CD1c-positive myeloid dendritic cell (primary cell): ENCODE measurements around the gene PSKH1.

ENCODE experiments used
- DNase-seq: peaks from one replicate; pipeline ENCODE4 v3.0.0-alpha.2; 2016; ENCODE audit errors: extremely low spot score

The PSKH1 gene

GRCh38 chr16:67865318-67865717 is 27.7 kb upstream of the PSKH1 start:
- peak; percentile 65 for DNase-seq

GRCh38 chr16:67868290-67868689 is 24.8 kb upstream of the PSKH1 start:
- DNase-seq, result no peak

GRCh38 chr16:67869653-67870052 is 23.4 kb upstream of the PSKH1 start:
- no peak for DNase-seq

DNA sequence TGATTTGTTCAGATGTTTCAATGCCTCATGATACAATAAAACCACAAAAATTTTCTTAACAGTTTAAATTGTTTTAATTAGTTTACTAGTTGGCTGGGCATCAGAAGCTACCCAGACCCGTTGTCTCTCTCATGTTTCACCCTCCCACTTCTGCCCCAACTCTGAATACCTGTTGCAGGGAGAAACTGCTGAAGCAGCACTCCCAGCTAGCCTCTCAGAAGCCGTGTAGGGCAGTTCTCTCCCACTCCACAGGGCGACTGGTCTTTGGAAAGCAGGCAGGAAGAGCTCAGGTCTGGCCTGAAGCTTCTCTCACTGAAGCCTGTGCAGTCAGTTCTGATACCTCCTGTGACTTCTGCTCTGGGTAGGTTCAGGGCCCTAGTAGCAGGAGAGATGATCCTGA is 21.8 kb upstream of the PSKH1 start:
- no peak for DNase-seq

DNA sequence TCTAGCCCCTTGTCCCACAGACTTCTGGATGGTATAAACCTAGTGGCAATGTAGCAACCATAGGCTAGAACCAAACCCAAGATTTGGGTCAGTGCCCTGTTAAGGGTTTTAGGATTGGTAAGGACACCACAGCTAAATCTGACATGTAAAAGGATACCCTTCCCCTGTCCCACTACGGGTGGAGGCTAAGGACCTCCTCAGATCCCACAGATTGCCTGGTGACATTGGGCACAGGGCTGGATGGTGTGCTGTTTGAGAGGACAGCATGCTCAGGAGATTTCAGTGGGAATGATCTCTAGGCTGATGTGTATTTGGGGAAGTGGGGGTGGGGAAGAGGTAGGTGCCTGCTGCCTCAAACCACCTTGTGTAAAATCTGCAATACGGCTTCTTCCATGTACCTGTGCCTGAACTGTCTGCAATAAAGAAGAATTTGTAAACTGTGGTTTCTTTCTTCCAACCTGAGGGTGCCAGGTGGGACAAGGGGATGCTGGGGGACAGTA is 20.9 kb upstream of the PSKH1 start:
- no peak for DNase-seq

DNA sequence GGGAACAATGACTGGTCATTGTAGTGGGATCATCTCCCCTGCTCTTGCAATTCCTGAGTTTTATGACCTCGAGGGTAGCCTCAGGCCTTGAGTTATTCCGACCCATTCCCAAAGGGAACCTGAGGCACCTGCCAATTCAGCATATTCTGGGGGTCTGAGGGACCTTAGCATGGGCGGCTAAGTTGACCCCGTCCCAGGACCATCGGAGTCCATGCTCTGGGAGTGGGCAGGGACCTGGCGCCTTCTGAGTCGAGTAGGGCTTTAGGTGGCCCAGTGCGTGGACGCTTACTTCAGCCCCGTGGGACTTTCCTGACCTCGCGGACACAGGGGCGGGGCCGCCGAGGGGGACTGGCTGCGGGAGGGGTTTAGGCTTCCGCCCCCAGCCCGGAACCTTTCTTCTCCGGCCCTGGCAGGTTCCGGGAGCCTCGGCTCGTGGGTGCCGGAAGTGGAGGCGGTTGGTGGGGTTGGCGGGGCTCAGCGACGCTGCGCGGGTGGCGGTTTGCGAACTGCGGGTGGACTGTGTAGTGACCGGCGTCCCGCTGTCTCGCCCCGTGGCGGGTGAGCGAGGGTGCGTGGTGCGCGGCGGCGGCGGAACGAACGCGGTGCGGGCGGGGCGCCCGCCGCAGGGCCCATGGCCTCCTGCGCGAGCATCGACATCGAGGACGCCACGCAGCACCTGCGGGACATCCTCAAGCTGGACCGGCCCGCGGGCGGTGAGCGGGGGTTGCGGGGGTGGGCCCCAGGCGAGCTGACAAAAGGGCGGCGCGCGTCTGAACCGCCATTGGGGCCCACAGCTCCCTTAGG is 20.2 kb upstream of the PSKH1 start, which contains the start of gene EDC4:
EDC4 (plus strand) TSS at position 422 of the 804 bp plus-strand sequence; CDS start at position 632, 210 bp downstream.
- DNase-seq, result peak; percentile 94

DNA sequence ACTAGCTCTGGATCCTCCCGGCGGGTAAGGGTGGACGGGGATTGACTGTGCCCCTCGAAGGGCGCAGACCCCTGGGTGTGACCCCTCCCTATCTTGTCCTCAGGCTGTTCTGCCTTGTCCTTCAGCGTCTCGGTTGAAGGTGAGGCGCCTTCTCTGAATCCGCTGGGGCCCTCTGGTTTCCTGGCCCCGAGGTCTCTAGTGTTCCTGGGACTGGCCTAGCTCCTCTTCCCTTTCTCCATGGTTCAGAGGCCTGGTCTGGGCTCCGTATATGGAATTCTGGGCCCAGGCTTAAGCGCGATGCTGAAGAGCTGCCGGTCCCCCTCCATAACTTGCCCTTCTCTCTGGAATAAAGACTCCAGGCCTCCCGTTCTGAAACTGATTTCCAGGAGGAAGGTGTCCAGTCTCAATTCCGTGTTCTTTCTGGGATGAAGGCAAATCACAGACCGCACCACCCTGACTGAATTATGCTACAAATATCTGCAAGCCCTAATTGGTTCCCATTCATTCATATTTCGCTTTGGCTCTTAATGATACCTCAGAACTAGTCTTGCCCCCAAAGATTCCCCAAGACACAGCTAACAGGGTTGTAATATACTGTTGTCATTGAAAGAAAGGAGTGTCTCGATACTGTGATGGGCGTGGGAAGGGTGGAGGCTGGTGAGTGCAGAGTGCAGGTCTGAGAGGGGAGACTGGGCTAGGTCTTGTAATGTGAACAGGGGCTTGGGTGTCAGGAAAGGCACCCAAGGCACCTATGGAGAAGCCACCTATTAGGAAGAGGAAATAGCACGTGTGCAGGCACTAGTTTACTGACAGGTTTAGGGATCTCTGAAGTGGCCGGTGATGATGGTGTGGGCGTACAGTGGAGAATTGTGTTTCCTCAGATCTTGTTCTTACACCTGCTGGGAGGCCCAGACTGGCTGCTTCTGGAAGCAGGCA is 19.4 kb upstream of the PSKH1 start:
- DNase-seq, result peak; percentile 28

- no peak for DNase-seq
Observed at GRCh38 chr16:67874372-67874771, 18.7 kb upstream of the PSKH1 start.

GRCh38 chr16:67877064-67877463 is 16.0 kb upstream of the PSKH1 start:
- DNase-seq, result no peak

DNA sequence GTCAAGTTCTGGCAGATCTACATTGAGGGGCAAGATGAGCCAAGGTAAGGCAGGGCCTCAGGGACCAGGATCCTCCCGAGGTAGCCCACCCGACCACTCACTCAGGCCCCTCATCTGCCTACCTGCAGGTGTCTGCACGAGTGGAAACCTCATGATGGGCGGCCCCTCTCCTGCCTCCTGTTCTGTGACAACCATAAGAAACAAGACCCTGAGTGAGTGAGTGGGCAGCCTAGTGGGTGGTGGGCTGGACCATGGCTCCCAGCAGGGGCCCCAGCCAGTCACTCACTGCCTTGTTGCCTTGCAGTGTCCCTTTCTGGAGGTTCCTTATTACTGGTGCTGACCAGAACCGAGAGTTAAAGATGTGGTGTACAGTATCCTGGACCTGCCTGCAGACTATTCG is 14.8 kb upstream of the PSKH1 start:
- no peak for DNase-seq

DNA sequence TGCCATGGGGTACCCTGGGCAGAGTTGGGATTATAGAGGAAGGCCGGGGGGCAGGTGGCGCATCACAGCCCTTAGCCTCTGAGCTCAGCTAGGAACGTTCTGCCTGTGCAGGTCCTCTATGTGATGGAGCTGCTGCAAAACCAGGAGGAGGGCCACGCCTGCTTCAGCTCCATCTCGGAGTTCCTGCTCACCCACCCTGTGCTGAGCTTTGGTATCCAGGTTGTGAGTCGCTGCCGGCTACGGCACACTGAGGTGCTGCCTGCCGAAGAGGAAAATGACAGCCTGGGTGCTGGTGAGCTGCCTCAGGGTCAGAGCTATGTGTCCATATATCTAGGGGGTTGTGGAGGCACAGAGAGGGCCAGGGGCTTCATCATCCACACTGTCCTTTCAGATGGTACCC is 14.2 kb upstream of the PSKH1 start:
- no peak for DNase-seq

GRCh38 chr16:67879462-67879861 is 13.6 kb upstream of the PSKH1 start:
- no peak for DNase-seq

DNA sequence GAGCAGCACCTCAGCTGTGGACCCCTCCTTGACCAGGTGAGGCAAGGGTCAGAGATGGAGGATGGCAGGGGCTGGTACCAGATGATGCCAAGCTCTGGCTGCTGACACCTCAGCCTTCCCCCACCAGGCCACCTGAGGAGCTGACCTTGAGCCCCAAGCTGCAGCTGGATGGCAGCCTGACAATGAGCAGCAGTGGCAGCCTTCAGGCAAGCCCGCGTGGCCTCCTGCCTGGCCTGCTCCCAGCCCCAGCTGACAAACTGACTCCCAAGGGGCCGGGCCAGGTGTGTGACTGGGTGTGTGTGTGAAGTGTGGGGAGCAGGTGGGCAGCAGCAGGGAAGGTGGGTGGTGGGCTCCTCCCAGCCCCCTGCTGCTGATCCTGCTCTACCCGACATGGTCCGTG is 13.1 kb upstream of the PSKH1 start:
- no peak for DNase-seq

DNA sequence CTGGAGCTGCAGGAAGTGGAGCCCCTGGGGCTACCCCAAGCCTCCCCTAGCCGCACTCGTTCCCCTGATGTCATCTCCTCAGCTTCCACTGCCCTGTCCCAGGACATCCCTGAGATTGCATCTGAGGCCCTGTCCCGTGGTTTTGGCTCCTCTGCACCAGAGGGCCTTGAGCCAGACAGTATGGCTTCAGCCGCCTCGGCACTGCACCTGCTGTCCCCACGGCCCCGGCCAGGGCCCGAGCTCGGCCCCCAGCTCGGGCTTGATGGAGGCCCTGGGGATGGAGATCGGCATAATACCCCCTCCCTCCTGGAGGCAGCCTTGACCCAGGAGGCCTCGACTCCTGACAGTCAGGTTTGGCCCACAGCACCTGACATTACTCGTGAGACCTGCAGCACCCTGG is 12.5 kb upstream of the PSKH1 start:
- no peak for DNase-seq

- no peak for DNase-seq
Observed at GRCh38 chr16:67881621-67882161, 11.4 kb upstream of the PSKH1 start.

DNA sequence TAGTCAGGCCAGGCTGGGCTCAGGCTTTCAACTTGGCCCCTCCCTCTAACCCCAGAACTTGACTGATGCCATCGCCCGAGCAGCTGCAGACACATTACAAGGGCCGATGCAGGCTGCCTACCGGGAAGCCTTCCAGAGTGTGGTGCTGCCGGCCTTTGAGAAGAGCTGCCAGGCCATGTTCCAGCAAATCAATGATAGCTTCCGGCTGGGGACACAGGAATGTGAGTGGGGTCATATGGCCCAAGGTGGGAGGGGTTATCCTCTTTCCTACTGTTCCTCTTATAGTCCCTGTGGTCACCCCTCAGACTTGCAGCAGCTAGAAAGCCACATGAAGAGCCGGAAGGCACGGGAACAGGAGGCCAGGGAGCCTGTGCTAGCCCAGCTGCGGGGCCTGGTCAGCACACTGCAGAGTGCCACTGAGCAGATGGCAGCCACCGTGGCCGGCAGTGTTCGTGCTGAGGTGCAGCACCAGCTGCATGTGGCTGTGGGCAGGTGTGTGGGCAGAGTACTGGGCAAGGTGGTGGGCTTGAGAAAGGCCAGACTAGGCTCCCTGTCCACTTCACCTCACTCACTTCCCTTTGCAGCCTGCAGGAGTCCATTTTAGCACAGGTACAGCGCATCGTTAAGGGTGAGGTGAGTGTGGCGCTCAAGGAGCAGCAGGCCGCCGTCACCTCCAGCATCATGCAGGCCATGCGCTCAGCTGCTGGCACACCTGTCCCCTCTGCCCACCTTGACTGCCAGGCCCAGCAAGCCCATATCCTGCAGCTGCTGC is 10.5 kb upstream of the PSKH1 start:
- no peak for DNase-seq

DNA sequence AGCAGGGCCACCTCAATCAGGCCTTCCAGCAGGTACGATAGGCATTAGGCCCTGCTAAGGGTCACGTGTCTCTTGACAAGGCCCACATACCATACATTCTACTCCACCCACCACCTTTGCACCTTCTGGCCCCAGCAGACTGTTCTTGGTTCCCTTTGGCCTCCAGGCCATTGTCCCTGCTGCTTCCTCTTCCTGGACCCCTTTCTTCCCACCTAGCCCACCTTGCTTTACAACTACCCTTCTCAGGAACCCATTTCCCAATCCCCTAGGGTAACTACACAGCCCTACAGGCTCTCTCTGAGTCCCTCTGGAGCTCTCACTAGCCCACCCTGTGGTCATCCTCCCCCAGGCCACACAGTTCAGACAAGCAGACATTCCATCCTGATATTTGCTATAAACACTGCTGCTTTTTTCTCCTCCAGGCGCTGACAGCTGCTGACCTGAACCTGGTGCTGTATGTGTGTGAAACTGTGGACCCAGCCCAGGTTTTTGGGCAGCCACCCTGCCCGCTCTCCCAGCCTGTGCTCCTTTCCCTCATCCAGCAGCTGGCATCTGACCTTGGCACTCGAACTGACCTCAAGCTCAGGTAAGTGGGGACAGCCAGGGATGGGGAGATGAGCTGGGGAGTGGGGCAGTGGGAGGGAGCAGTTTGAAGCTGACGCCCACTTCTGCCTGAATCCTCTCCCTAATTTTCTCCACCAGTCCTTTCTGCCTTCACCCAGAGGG is 9.7 kb upstream of the PSKH1 start:
- no peak for DNase-seq

DNA sequence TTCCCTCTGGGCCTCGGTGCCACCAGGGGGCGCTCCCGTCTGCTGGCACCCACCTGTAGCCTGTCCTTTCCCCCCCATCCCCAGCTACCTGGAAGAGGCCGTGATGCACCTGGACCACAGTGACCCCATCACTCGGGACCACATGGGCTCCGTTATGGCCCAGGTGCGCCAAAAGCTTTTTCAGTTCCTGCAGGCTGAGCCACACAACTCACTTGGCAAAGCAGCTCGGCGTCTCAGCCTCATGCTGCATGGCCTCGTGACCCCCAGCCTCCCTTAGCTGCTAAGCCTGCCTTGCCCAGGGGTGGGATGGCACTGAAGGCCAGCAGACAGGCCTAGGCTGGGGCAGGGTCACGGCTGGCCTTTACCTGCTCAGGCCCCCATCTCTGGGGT is 9.2 kb upstream of the PSKH1 start:
- DNase-seq, result peak; percentile 64

GRCh38 chr16:67884684-67885083 is 8.4 kb upstream of the PSKH1 start, which contains the start of gene NRN1L:
Gene NRN1L (plus strand): TSS chr16:67884885. CDS start chr16:67884904, 19 bp downstream.
- DNase-seq, result no peak

GRCh38 chr16:67885545-67885944 is 7.5 kb upstream of the PSKH1 start:
- no peak for DNase-seq

DNA sequence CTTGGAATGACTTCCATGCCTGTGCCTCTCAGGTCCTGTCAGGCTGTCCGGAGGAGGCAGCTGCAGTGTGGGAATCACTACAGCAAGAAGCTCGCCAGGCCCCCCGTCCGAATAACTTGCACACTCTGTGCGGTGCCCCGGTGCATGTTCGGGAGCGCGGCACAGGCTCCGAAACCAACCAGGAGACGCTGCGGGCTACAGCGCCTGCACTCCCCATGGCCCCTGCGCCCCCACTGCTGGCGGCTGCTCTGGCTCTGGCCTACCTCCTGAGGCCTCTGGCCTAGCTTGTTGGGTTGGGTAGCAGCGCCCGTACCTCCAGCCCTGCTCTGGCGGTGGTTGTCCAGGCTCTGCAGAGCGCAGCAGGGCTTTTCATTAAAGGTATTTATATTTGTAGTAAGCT is 7.1 kb upstream of the PSKH1 start:
- no peak for DNase-seq
